Psoas muscle (tissue), 8 donors: Measurements from ENCODE around the gene CKM. TPM values are rescaled to one million over a fixed set of nuclear protein-coding genes. Genes with fewer than 3 reads are reported as not detected.

ENCODE experiments used
- ATAC-seq, 4 donors: fragments of 200-7000 bp; cut with Tn5 transposase; one replicate each; pipeline ENCODE4 v1.9.1; 2020; ENCODE audit warnings: moderate library complexity in 3 of 4, mild to moderate bottlenecking in 2 of 4
- DNase-seq, 2 donors: peaks; one replicate each; pipeline ENCODE4 v3.0.0-alpha.2; 2020
- H3K27ac ChIP-seq: fragments of 200-600 bp; one replicate; pipeline ENCODE4 v1.8.0; 2022
- H3K27me3 ChIP-seq, 3 donors: fragments of 200-600 bp in 1 of 3; one replicate each; pipeline versions ENCODE4 v1.6.1 to v1.8.0; 2013 to 2022; ENCODE audit warnings: low read length in 2 of 3, mild to moderate bottlenecking in 2 of 3, moderate library complexity in 1 of 3; ENCODE audit not compliant: insufficient read depth in 3 of 3
- H3K36me3 ChIP-seq, 2 donors: fragments of 200-600 bp in 1 of 2; one replicate each; pipeline versions ENCODE4 v1.6.1 to v1.8.0; 2013 to 2022; ENCODE audit warnings: low read depth in 1 of 2, mild to moderate bottlenecking in 1 of 2, moderate library complexity in 1 of 2; ENCODE audit not compliant: insufficient read depth in 1 of 2
- H3K4me1 ChIP-seq: fragments of 200-600 bp; one replicate; pipeline ENCODE4 v1.8.0; 2022
- H3K4me3 ChIP-seq: fragments of 200-600 bp; one replicate; pipeline ENCODE4 v1.8.0; 2022; ENCODE audit warnings: mild to moderate bottlenecking
- H3K9me3 ChIP-seq: fragments of 200-600 bp; one replicate; pipeline ENCODE4 v1.8.0; 2022
- CTCF ChIP-seq: fragments of 200-600 bp; IDR thresholded peaks from one replicate; pipeline ENCODE4 v1.8.0; 2022; ENCODE audit warnings: antibody characterized with exemption
- WGBS, 3 donors: extraction: QIAGEN DNeasy Blood & Tissue Kit; methylation state at CpG; one replicate each; pipeline versions ENCODE4 v1.1.6 to v1.1.7; 2013; 5-methylcytosine and 5-hydroxymethylcytosine counted together
- intact Hi-C, 2 donors: fragments of 100-400 bp; cut with DNase I; formaldehyde crosslinking; loops; one replicate each; pipeline versions ENCODE4 v1.11.0 to v1.14.2; 2022
- polyA plus RNA-seq, 3 donors: library from polyadenylated mRNA; stranded (reverse); fragments of 200-250 nt; gene quantifications; one replicate each; pipeline ENCODE4 v1.2.3, GENCODE V29; 2013
- total RNA-seq, 4 donors: library from RNA; stranded (reverse); fragmentation: NEBNext Ultra II Directional in 2 of 4; extraction: Animal tissue kit (Norgen Biotek cat#: 25700) in 2 of 4; gene quantifications; one replicate each; pipeline versions ENCODE4 v1.2.1 to v1.2.4, GENCODE V29; 2021 to 2023
- donor health status: healthy with polysubstance abuse.
- donor health status: DM: no; HTN: no; CAD: no; lungs with moderate emphysema.
- donor health status: Bipolar disorder and iron deficiency.
- donor health status: healthy.
- donor health status: DM: yes; HTN: yes; CAD: no.
- donor health status: DM: no; HTN: no; CAD: no.
- donor health status: DM: no; HTN: no; CAD: no.
- donor health status: DM: yes; HTN: yes; CAD: no.

The CKM gene
- total and polyA plus RNA-seq, 7 donors: 9,503 to 23,818 (median 15,775) TPM

- no peak for ATAC-seq
- no peak for DNase-seq
Observed at GRCh38 chr19:45278087-45278486, 44.6 kb downstream of the CKM start.

GRCh38 chr19:45276284-45276687, 46.4 kb downstream of the CKM start:
- DNase-seq (no peak), ATAC-seq (no peak)
- H3K9me3 ChIP-seq: no peaks in the 10 kb centered on the region
- no peak overlapping the region for H3K4me3 ChIP-seq
- no peaks in the 10 kb centered on the region for H3K27me3 ChIP-seq
- WGBS, 3 donors: 73 to 81% (median 78%) methylated on average over 6 to 7 of the region's 7 CpGs
- peaks cover 0 to 79% of the 10 kb centered on the region in 2 donors for H3K36me3 ChIP-seq
- no peaks in the 10 kb centered on the region for H3K4me1 ChIP-seq
- TF ChIP-seq CTCF: no peak
- intact Hi-C loops: no loop called here
- no peak overlapping the region for H3K27ac ChIP-seq

More at GRCh38 chr19:45278087-45278486, 44.6 kb downstream of the CKM start:
- Histone ChIP-seq H3K27ac (no peak overlapping the region), H3K27me3 (no peaks in the 10 kb centered on the region), H3K4me1 (no peaks in the 10 kb centered on the region), H3K36me3 (peaks cover 2 to 72% of the 10 kb centered on the region in 2 donors), H3K9me3 (no peaks in the 10 kb centered on the region), H3K4me3 (no peak overlapping the region)
- 93 to 96% (median 95%) methylated on average over 10 of the region's 10 CpGs for WGBS, 3 donors
- TF ChIP-seq CTCF: no peak
- intact Hi-C loops: no loop called here

GRCh38 chr19:45275370-45275971, 47.2 kb downstream of the CKM start:
- no peaks in the 10 kb centered on the region for H3K4me1 ChIP-seq
- TF ChIP-seq CTCF: no peak
- no peak for DNase-seq
- H3K4me3 ChIP-seq: no peak overlapping the region
- no peak for ATAC-seq
- H3K9me3 ChIP-seq: no peaks in the 10 kb centered on the region
- intact Hi-C loops: no loop called here
- H3K36me3 ChIP-seq: peaks cover 0 to 77% of the 10 kb centered on the region in 2 donors
- H3K27ac ChIP-seq: no peak overlapping the region
- 71 to 76% (median 73%) methylated on average over 12 of the region's 12 CpGs for WGBS, 3 donors
- no peaks in the 10 kb centered on the region for H3K27me3 ChIP-seq

GRCh38 chr19:45273521-45273855, 49.2 kb downstream of the CKM start:
- intact Hi-C loops: no loop called here
- WGBS, 3 donors: 75 to 82% (median 78%) methylated on average over 14 of the region's 14 CpGs
- TF ChIP-seq CTCF: no peak
- Histone ChIP-seq H3K9me3 (no peaks in the 10 kb centered on the region), H3K36me3 (peaks cover 0 to 69% of the 10 kb centered on the region in 2 donors), H3K27me3 (no peaks in the 10 kb centered on the region), H3K27ac (no peak overlapping the region), H3K4me3 (no peak overlapping the region), H3K4me1 (no peaks in the 10 kb centered on the region)
- no peak for ATAC-seq
- no peak for DNase-seq

- ATAC-seq: no peak
- DNase-seq: no peak
- H3K4me1 ChIP-seq: no peaks in the 10 kb centered on the region
- WGBS, 3 donors: 75 to 78% (median 76%) methylated on average over 7 of the region's 7 CpGs
- H3K36me3 ChIP-seq: peaks cover 0 to 75% of the 10 kb centered on the region in 2 donors
- intact Hi-C loops: no loop called here
- no peak for TF ChIP-seq CTCF
- H3K27ac ChIP-seq: no peak overlapping the region
- no peaks in the 10 kb centered on the region for H3K27me3 ChIP-seq
- no peak overlapping the region for H3K4me3 ChIP-seq
- H3K9me3 ChIP-seq: no peaks in the 10 kb centered on the region
Observed at GRCh38 chr19:45271735-45272108, 51.0 kb downstream of the CKM start.
